Amniotic epithelial cell (primary cell): ENCODE results near the gene ST6GALNAC2.
"Not testable (repeated sequence)": the region's sequence is repeated elsewhere in the genome, so short reads cannot be mapped to it uniquely, and the experiment has no call there.

Experiments used
- DNase-seq: peaks from one replicate; pipeline ENCODE4 v3.0.0-alpha.2; 2010; ENCODE audit warnings: low read depth

ST6GALNAC2 gene

GRCh38 chr17:76527430-76528111 is 58.1 kb downstream of the ST6GALNAC2 start:
- peak; percentile 97 for DNase-seq

- DNase-seq, result not testable (repeated sequence)
Measured at GRCh38 chr17:76527016-76527415, 58.6 kb downstream of the ST6GALNAC2 start.

DNA sequence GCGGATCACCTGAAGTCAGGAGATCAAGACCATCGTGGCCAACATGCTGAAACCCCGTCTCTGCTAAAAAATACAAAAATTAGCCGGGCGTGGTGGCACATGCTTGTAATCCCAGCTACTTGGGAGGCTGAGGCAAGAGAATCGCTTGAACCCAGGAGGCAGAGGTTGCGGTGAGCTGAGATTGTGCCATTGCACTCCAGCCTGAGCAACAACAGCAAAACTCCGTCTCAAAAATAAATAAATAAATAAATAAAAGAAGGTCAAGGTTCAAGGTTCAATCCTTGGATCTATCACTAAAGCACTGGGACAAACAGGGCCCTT is 60.2 kb downstream of the ST6GALNAC2 start:
- not testable (repeated sequence) for DNase-seq

- no peak for DNase-seq
Measured at GRCh38 chr17:76524598-76525512, 60.8 kb downstream of the ST6GALNAC2 start.

DNA sequence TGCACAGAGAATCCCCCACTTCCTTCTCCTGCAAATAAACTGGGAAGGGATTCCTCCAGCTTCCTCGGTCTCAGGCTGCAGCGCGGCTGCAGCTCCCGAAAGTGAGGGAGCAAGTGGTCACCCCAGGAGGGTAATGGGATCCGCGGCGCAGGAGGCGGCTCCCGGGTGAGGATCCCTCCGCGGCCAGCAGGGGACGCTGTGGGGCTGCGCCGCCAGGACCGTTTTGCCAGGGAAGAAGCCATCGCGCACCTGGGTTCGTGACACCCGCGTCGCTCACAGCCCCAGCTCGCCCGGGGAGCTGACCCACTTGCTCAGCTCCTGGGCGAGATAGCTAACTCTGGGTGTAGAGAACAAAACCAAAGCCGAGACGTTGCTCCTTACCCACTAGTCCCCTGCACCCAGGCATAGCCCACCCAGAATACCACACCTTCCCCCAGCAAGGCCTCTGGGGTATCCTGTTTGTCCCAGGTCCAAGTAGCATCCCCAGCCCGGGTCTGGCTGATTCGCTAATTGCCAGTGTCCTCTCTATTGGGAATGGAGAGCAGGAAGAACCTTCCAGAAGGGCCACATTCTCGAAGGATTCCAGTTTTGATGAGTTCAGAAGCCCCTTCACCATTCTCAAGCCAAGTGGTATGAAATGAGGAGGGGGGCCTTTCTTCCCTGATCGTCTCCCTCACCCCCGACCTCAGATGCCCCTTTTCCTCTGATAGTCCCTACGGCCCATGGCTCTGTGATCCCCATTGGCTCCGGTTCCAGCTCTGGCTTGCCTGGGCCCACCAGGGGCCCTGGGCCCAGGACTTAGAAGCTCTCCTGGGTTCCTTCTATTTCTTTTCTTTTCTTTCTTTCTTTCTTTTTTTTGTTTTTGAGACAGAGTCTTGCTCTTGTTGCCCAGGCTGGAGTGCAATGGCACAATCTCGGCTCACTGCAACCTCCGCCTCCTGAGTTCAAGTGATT is 62.3 kb downstream of the ST6GALNAC2 start:
- no peak for DNase-seq

GRCh38 chr17:76521683-76522082 is 64.0 kb downstream of the ST6GALNAC2 start:
- DNase-seq, result not testable (repeated sequence)

GRCh38 chr17:76521262-76521661 is 64.4 kb downstream of the ST6GALNAC2 start:
- DNase-seq, result no peak

DNA sequence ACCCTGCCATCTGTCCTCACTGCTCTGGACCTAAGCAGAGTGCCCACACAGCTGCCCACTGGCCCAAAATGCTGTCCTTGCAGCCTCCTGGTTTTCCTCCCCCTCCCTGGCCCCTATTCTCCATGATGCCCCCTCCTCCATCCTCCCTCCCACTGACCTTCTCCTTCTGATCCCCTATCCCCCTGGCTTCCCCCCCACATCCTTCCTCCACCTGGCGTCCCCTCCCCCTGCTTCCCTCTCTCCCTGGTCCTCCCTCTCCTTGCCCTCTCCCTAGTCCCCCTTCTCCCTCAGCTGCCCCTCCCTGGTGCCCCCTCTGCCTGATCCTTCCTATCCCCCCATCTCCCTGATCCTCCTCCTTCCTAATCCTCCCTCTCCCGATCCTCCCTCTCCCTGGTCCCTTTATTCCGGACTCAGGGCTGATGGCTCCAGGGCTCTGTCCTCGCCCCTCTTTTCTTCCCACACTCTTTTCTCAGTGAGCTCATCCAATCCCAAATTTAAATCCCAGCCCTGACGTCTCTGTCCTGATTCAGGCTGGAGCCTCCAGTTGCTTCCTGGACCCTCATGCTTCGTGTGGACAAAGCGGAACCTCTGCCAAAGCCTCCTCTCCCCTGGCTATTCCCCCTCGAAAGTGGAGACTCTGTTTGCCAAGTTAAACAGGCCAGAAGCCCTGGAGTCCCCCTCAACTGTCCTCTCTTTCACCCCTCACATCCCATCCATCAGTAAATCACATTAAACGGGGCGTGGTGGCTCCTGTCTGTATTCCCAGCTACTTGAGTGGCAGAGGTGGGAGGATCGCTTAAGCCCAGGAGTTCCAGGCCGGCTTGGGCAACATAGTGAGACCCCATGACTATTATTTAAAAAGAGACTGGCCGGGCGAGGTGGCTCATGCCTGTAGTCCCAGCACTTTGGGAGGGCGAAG is 66.4 kb downstream of the ST6GALNAC2 start:
- no peak for DNase-seq

- peak; percentile 24 for DNase-seq
Measured at GRCh38 chr17:76517638-76518038, 68.0 kb downstream of the ST6GALNAC2 start.
